ENCODE data around the gene STYK1.
"Not testable (repeated sequence)": the region's sequence is repeated elsewhere in the genome, so short reads cannot be mapped to it uniquely, and the experiment has no call there.

The STYK1 gene

DNA sequence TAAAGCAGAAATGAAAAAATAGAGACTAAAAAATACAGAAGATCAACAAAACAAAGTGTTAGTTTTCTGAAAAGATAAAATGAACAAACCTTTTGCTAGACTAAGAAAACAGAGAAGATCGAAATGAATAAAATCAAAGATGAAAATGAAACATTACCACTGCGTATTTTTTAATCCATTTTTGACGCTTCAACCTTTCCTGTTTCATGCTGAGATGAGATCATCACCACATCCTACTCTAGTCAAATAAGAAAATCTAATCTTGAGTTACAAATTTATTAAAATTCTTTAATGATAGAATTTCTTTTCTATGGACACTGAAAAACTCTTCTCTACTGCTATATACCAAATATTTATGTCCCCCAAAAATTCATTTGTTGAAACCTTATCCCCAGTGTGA lies 91.1 kb downstream of the STYK1 start:
- POLR2A ChIA-PET, result no interaction called here
- TF ChIP-seq FOXM1 (IDR thresholded peaks at IDR 0.05; ENCODE audit: borderline replicate concordance) (no peak), ELF4 (IDR thresholded peaks at IDR 0.05) (no peak), NFRKB (IDR thresholded peaks at IDR 0.05) (no peak), LEF1 (IDR thresholded peaks at IDR 0.05; ENCODE audit: borderline replicate concordance) (no peak), SP1 (IDR thresholded peaks at IDR 0.05) (no peak), SUZ12 (IDR thresholded peaks at IDR 0.05) (no peak), BHLHE40 (IDR thresholded peaks at IDR 0.05; ENCODE audit: borderline replicate concordance) (no peak)
- CTCF ChIA-PET, result interaction anchor here (1.3 kb wide), 1 partner anchor 20 kb away, joined by 3 read pairs; no protein-coding TSS in a partner anchor
- no peak for DNase-seq (ENCODE audit: extremely low spot score)

DNA sequence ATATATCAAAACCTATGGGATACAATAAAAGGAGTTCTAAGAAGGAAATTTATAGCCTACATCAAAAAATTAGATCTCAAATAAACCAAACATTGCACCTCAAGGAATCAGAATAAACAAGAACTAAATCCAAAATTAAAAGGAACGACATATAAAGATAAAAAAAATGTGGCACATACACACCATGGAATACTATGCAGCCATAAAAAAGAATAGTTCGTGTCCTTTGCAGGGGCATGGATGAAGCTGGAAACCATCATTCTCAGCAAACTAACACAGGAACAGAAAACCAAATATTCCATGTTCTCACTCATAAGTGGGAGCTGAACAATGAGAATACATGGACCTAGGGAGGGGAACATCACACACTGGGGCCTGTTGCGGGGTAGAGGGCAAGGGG lies 91.7 kb downstream of the STYK1 start:
- CTCF ChIA-PET, result interaction anchor here (1.3 kb wide), 1 partner anchor 20 kb away, joined by 3 read pairs; no protein-coding TSS in a partner anchor
- DNase-seq (ENCODE audit: extremely low spot score); POLR2A ChIA-PET: not testable (repeated sequence)

DNA sequence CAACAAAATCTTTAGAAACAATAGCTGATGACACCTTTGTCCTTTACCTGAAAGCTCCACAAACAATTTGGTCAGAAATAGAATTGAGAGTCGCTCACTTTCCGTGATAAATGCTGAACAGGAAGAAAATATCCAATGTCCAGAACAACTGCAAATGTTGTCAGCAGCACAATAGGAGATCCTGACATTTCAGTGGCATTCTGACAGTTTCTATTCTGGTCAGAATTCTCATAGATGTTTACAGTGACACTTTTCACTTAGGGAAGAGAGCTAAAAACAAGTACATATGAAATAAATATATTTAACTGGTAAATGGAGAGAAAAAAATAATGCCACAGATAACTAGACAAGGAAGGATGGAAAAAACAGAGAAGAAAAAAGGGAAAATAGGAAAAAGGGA lies 99.5 kb downstream of the STYK1 start:
- TF ChIP-seq ZNF384 (IDR thresholded peaks at IDR 0.05) (no peak), PKNOX1 (IDR thresholded peaks at IDR 0.05) (no peak), FOXA1 (IDR thresholded peaks at IDR 0.05) (no peak), L3MBTL2 (conservative IDR thresholded peaks at IDR 0.05) (no peak), NFRKB (IDR thresholded peaks at IDR 0.05) (no peak), ELF4 (IDR thresholded peaks at IDR 0.05) (no peak), HDGF (IDR thresholded peaks at IDR 0.05; ENCODE audit: borderline replicate concordance) (no peak), ARNT (IDR thresholded peaks at IDR 0.05) (no peak), CTBP1 (IDR thresholded peaks at IDR 0.05; ENCODE audit: borderline replicate concordance) (no peak), FOXM1 (IDR thresholded peaks at IDR 0.05; ENCODE audit: borderline replicate concordance) (no peak), LEF1 (IDR thresholded peaks at IDR 0.05; ENCODE audit: borderline replicate concordance) (no peak), SUZ12 (IDR thresholded peaks at IDR 0.05) (no peak), TARDBP (IDR thresholded peaks at IDR 0.05) (no peak)
- no peak for DNase-seq (ENCODE audit: extremely low spot score)
- ChIA-PET CTCF (interaction anchor here (0.6 to 0.8 kb wide), 2 partner anchors 38 to 1005 kb away, joined by 3 to 6 read pairs; no protein-coding TSS in a partner anchor), POLR2A (no interaction called here)

GRCh38 chr12:10572021-10572490 lies 101.8 kb downstream of the STYK1 start:
- POLR2A ChIA-PET; DNase-seq (ENCODE audit: extremely low spot score); CTCF ChIA-PET: not testable (repeated sequence)

DNA sequence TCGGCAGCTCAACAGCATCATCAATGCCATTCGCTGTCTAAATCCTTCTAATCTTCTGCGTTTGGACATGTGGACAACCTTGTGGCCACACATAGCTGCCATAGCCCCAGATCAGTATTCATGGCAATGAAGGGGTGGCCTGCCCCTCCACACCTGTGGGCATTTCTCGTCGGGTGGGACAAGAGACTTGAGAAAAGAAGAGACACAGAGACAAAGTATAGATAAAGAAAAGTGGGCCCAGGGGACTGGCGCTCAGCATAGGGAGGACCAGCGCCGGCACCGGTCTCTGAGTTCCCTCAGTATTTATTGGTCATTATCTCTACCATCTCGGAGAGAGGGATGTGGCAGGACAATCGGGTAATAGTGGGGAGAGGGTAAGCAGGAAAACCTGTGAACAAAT lies 102.7 kb downstream of the STYK1 start:
- POLR2A ChIA-PET, result no interaction called here
- TF ChIP-seq ZNF384 (IDR thresholded peaks at IDR 0.05), result no peak
- no peak for DNase-seq (ENCODE audit: extremely low spot score)
- CTCF ChIA-PET, result no interaction called here
